ENCODE data around the gene PRR19. TPM values are rescaled to one million over a fixed set of nuclear protein-coding genes. Genes with fewer than 3 reads are reported as not detected.
"Not testable (repeated sequence)": the region's sequence is repeated elsewhere in the genome, so short reads cannot be mapped to it uniquely, and the experiment has no call there.

The PRR19 gene
- total RNA-seq, result 1.6 TPM

DNA sequence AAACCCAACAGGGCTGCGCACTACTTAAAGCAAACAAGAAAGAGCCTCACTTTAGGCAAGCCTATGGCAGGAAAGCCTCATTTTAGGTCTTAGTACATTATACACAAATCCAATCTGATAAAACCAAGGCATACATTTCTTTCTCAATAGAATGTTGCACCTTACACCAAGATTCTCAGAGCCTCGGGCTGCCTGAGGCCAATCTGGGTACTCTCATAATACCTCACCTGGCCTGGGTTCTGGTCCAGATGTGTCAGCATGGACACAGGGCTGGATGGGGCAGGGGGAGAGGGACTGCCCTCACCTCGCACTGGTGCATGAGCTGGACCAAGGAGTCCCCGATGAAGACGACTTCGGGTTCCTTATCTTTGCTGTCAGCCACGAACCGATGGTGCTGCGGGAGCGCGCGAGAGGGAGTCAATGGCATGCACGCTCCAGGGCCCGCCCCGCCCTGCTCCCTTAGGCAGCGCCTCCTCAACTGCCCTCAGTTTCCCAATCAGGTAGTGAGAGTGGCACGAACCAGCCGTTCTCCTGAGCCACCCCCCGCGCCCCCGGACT is at the start of gene PRR19:
Gene PRR19, plus strand, starts transcription at position 487 of the 558 bp plus-strand sequence. CDS start 7,453 bp downstream, outside the sequence.
- peak; percentile 43 for DNase-seq (ENCODE audit: low spot score)

DNA sequence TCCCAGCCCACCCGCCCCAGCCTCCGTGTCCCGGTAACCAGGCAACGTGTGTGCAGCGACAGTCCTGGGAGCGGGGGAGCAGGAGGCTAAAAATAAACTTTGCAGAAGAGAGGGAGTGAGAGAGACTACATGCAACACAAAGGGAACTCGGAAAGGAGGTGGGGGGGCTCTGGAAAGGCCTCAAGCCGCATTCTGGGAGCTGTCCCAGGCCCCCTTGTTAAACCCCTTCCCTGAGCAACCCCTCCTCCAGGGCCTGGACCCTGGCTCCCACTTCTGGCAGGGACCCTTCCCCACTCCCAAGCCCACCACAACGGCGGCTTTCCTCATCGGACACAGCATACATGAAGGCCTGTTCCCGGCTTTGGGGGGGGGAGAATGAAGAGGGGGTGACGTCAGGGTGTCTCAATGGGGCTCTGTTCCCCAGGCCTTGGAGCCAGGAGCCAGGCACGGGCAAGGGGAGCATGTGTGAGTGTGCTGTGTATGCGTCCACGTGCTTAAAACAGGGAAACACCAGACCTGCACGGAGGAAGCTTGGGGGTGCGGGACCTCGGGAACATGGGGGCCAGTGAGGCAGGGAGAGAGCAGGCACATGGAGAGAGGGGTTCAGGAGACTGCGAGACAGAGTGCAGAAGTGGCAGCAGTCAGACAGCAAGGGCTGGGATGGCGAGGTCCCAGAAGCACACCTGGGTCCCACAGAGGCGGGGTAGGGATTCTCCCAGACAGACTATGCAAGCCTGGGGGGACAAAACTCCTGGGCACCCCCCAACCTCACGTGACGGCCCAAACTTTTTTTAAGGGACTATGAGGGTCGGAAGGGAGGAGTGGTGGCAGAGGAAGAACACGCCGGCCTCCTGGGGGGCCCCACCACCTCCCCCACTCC is 49.3 kb upstream of the PRR19 start:
- peak; percentile 58 for DNase-seq (ENCODE audit: low spot score)

DNA sequence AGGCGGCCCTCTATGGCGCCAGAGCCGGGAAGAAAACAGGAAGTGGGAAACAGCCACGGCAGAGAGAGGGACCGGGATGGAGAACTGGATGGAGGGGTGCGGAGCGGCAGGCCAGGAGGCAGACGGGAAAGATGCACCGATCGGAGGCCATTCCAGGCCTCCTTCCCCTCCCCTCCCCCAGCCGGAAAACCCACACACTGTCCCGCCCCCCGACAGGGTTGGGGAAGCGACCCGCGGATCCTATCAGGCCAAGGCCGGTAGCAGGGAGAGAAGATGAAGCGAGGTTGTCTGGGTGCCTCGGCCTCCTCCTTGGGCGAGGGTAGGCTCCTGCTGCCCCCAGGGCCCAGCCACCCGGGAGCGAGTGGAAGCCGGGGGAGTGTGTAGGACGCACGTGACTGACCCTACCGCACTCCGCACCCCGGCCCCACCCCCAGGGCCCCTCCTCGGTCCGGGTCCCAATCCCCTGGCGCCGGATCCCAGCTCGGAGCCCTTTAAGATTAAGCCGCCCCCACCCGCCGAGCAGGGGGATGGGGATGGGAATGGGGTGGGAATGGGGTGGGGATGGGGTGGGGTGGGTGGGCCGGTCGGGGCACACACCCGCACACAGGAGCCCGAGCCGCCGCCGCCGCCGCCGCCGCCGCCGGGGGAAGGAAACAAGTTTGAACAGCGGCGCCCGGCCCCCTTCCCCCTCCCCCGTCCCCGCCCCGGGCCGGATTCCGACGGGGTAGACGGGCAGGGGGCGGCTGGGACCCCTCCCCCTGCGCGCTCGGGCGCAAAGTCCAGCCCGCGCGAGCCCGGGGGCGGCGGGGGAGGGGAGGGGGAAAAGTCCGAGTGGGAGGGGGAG is 48.5 kb upstream of the PRR19 start:
- DNase-seq (ENCODE audit: low spot score), result no peak

DNA sequence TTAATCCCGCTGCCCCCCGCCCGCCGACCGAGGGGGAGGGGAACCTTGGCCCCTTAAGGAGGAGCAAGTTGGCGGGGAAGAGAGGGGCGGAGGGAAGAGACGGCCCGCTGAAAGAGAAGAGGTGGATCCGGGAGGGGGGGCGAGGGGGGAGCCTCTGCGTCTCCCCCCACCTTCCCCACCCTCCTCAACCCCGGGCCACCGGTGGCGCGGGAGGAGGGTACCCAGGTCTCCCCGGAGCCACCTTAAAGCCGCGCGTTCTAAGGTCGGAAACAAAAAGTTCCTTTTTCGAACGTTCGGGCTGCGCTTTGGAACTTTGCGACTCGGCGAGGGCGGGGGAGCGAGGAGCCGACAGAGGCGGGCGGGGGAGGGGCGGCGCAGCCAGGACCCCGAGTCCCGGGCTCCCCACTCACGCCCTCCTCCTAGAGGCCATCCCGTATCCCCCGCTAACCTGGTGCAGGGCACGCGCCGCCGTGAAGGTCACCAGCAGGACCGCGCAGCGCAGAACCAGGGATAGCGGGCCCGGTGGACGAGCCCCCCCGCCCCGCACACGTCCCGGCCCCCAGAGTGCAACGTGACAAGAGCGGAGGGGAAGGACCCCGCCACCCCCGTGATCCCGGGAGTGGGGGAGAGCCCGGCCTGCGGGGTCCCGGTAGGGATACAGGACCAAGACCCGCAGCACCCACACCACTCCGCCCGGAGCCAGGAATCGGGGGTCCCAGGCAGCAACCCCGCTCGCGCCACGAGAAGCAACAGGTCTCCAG is 47.7 kb upstream of the PRR19 start:
- peak; percentile 80 for DNase-seq (ENCODE audit: low spot score)

DNA sequence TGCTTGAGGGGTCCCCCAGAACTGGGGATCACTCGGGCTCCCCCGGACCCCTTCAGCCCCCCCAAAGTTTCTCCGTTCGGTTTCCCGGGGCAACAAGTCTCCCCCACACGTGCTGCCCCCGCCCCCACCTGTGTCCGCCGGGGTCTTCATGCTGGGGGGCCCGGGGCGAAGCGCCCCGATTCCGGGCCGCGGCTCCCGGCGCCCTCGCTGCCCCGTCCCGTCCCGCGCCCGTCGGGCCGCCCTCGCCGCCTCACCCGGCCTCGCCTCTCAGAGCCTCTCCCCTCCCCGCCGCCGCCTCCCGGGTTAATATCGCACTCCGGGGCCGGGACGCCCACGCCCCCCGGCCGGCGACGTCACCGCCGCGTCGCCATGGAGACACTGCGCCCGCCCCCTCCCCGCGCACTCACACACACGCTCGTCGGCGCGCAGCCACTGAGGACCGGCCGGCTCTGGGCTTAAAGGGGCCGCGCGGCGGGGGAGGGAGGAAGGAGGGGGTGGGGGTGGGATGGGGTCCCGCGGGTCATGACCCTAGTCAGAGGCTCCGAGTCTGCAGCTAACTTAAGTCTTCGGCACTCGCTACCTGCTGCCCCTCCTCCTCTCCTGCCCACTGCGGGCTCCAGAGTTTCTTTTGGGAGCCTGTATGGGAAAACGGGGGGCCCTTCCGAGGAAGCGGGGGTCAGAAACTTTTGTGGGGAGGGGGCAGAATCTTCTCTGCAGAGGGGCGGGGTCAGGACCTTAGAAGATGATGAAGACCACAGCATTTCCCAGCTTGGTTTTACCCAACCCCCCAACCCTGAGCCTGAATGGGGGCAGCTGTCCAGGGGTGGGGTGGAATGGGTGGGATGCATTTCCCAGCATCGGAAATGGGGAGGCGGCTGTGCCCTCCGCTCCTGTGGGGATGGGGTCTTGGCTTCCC is 46.8 kb upstream of the PRR19 start, which contains the start of gene ERF:
Gene ERF, minus strand, starts transcription at position 279 of the 916 bp plus-strand sequence. Its CDS starts 129 bp downstream, at position 150.
- peak; percentile 95 for DNase-seq (ENCODE audit: low spot score)

DNA sequence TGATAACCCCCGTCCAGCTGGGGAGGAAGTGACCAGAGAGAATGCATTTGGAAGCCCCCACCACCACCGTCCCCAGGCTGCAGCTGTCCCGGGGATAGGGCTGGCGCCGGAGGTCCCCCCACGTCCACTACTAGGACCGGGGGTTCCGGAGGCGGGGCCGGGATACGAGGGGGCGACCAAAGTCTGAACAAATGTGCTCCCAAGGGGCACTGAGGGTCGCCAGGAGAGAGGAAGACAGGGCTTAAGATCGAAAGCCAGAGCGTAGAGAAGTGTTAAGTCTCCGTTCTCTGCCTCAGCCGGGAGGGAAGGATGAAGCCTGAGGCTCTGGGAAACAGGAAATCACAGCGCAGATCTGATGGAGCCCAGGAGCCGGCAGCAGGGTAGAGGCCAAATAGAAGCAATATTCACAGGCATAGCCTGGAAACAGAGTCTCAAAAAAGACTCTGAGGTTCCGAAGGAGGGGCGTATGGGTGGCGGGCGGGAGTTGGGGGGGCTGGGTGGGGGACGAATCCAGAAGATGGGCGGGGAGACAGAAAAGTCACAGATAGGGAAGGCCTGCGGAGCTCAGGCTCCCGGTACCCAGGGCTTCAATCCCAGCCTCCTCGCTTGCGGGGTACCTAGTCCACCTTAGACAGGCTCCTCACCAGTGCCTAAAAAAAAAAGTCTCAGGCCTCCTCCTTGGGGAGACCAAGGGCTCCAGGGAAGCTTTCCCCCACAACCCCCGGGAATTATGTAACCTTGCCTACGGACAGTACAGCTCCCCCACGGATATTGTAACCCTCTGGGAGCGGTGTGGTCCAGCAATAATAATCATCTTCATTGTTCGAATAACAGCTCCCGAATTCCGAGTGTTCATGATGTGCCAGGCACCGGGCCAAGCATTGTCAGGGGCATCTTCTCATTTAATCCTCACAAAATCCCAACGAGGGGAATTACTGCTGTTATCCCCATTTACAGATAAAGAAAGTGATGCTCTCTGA is 45.9 kb upstream of the PRR19 start:
- no peak for DNase-seq (ENCODE audit: low spot score)

GRCh38 chr19:42257842-42258241 is 44.1 kb upstream of the PRR19 start:
- DNase-seq (ENCODE audit: low spot score), result not testable (repeated sequence)

- no peak for DNase-seq (ENCODE audit: low spot score)
Observed at GRCh38 chr19:42261763-42262162, 40.2 kb upstream of the PRR19 start.

GRCh38 chr19:42266105-42266504 is 35.8 kb upstream of the PRR19 start:
- not testable (repeated sequence) for DNase-seq (ENCODE audit: low spot score)

GRCh38 chr19:42266928-42267603 is 34.9 kb upstream of the PRR19 start:
- not testable (repeated sequence) for DNase-seq (ENCODE audit: low spot score)

- DNase-seq (ENCODE audit: low spot score), result no peak
Observed at GRCh38 chr19:42267644-42268141, 34.2 kb upstream of the PRR19 start.

GRCh38 chr19:42268142-42268703 is 33.7 kb upstream of the PRR19 start:
- peak; percentile 100 for DNase-seq (ENCODE audit: low spot score)

GRCh38 chr19:42268704-42269477 is 33.0 kb upstream of the PRR19 start, which contains the start of gene CIC:
Gene CIC, plus strand, starts transcription at chr19:42269252. Its CDS starts 2,532 bp downstream, at chr19:42271784.
- peak; percentile 100 for DNase-seq (ENCODE audit: low spot score)

GRCh38 chr19:42269478-42270345 is 32.2 kb upstream of the PRR19 start:
- peak; percentile 51 for DNase-seq (ENCODE audit: low spot score)

DNA sequence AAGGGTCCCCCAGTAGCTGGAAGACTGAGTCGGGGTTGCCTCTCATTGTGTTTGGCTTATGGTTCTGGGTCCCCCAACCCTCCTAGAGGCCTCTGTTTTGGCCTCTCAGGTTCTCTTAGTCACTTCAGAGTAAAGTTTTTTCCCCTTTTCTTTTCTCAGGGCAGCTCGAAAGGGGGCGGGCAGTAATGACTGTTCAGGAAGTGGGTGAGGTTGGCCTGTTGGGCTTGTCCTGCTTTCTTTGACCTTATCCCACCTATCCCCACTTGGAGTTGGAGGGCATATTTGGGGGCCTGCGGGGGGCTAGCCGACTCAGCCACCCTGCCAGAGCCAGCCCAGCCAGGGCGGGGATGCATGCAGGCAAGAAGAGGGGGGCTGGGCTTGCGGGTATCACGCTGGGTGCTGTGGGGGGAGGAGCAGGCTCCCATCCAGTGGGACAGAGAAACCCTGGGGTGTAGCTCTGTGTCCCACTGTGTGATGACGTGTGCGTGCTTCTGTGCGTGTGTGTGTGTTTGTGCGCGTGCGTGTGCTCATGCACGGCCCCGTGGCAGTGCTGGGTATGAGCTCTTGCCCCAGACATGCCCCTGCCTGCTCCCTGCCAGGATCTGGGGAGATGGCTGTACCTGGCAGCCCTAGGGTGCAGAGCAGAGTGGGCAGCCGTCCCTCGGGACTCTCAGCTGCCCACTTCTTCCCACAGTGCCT is 31.4 kb upstream of the PRR19 start:
- DNase-seq (ENCODE audit: low spot score), result peak; percentile 78
